Measurements from ENCODE around the gene LRRTM4.
"Not testable (repeated sequence)": the region's sequence is repeated elsewhere in the genome, so short reads cannot be mapped to it uniquely, and the experiment has no call there.

LRRTM4 gene

GRCh38 chr2:77185052-77185451 is 337.1 kb downstream of the LRRTM4 start:
- H3K4me3 ChIP-seq (ENCODE audit: control insufficient read depth, low read depth, low read length): no peak overlapping the region
- no peak for TF ChIP-seq CTCF (IDR thresholded peaks at IDR 0.05; ENCODE audit: control insufficient read depth, insufficient read depth, low read depth, low read length, missing control alignments)
- DNase-seq (ENCODE audit: low read depth): no peak

GRCh38 chr2:77179297-77179696 is 342.9 kb downstream of the LRRTM4 start:
- H3K4me3 ChIP-seq (ENCODE audit: control insufficient read depth, low read depth, low read length): no peak overlapping the region
- DNase-seq (ENCODE audit: low read depth): no peak
- TF ChIP-seq CTCF (IDR thresholded peaks at IDR 0.05; ENCODE audit: control insufficient read depth, insufficient read depth, low read depth, low read length, missing control alignments): no peak

GRCh38 chr2:77175266-77175780 is 346.9 kb downstream of the LRRTM4 start:
- DNase-seq (ENCODE audit: low read depth); H3K4me3 ChIP-seq (ENCODE audit: control insufficient read depth, low read depth, low read length): not testable (repeated sequence)

- no peak for DNase-seq (ENCODE audit: low read depth)
- TF ChIP-seq CTCF (IDR thresholded peaks at IDR 0.05; ENCODE audit: control insufficient read depth, insufficient read depth, low read depth, low read length, missing control alignments): no peak
- no peak overlapping the region for H3K4me3 ChIP-seq (ENCODE audit: control insufficient read depth, low read depth, low read length)
Observed at GRCh38 chr2:77169426-77169825, 352.8 kb downstream of the LRRTM4 start.

- H3K4me3 ChIP-seq (ENCODE audit: control insufficient read depth, low read depth, low read length); DNase-seq (ENCODE audit: low read depth): not testable (repeated sequence)
Observed at GRCh38 chr2:77164021-77164420, 358.2 kb downstream of the LRRTM4 start.

- no peak for TF ChIP-seq CTCF (IDR thresholded peaks at IDR 0.05; ENCODE audit: control insufficient read depth, insufficient read depth, low read depth, low read length, missing control alignments)
- DNase-seq (ENCODE audit: low read depth): no peak
- H3K4me3 ChIP-seq (ENCODE audit: control insufficient read depth, low read depth, low read length): no peak overlapping the region
Observed at GRCh38 chr2:77161009-77161408, 361.2 kb downstream of the LRRTM4 start.

- no peak for DNase-seq (ENCODE audit: low read depth)
- no peak overlapping the region for H3K4me3 ChIP-seq (ENCODE audit: control insufficient read depth, low read depth, low read length)
- TF ChIP-seq CTCF (IDR thresholded peaks at IDR 0.05; ENCODE audit: control insufficient read depth, insufficient read depth, low read depth, low read length, missing control alignments): no peak
Observed at GRCh38 chr2:77156599-77156998, 365.6 kb downstream of the LRRTM4 start.

GRCh38 chr2:77155511-77155910 is 366.7 kb downstream of the LRRTM4 start:
- TF ChIP-seq CTCF (IDR thresholded peaks at IDR 0.05; ENCODE audit: control insufficient read depth, insufficient read depth, low read depth, low read length, missing control alignments): no peak
- H3K4me3 ChIP-seq (ENCODE audit: control insufficient read depth, low read depth, low read length): no peak overlapping the region
- no peak for DNase-seq (ENCODE audit: low read depth)

Measured in AG09309 (cell line).